Stimulated activated CD8-positive, alpha-beta memory T cell treated with anti-CD3 and anti-CD28 coated beads, Interleukin-7, amount 100 ng/mL, for 4 hours (primary cell): ENCODE results near the gene SPDYE3.
A peak's percentile ranks its signal among the peaks of the same experiment; 100 is the strongest.
"Not testable (repeated sequence)": the region's sequence is repeated elsewhere in the genome, so short reads cannot be mapped to it uniquely, and the experiment has no call there.

ENCODE experiments used
- DNase-seq, 2 donors: peaks; one replicate each; pipeline ENCODE4 v3.0.0-alpha.2; 2020; ENCODE audit warnings: low read depth in 2 of 2

The SPDYE3 gene

GRCh38 chr7:100287191-100287969 lies 20.1 kb upstream of the SPDYE3 start:
- not testable (repeated sequence) for DNase-seq

GRCh38 chr7:100288258-100288657 lies 19.2 kb upstream of the SPDYE3 start:
- not testable (repeated sequence) for DNase-seq

GRCh38 chr7:100292162-100292561 lies 15.3 kb upstream of the SPDYE3 start:
- not testable (repeated sequence) for DNase-seq

- DNase-seq: not testable (repeated sequence)
Observed at GRCh38 chr7:100295269-100295668, 12.2 kb upstream of the SPDYE3 start.

GRCh38 chr7:100297852-100298631 lies 9.5 kb upstream of the SPDYE3 start:
- not testable (repeated sequence) for DNase-seq

GRCh38 chr7:100298632-100298895 lies 8.9 kb upstream of the SPDYE3 start:
- not testable (repeated sequence) for DNase-seq

- DNase-seq: not testable (repeated sequence)
Observed at GRCh38 chr7:100304526-100304925, 3.0 kb upstream of the SPDYE3 start.

GRCh38 chr7:100318329-100318728 lies 10.8 kb downstream of the SPDYE3 start:
- not testable (repeated sequence) for DNase-seq

GRCh38 chr7:100321648-100322047 lies 14.1 kb downstream of the SPDYE3 start:
- not testable (repeated sequence) for DNase-seq

- not testable (repeated sequence) for DNase-seq
Observed at GRCh38 chr7:100324194-100324593, 16.7 kb downstream of the SPDYE3 start.

- not testable (repeated sequence) for DNase-seq
Observed at GRCh38 chr7:100325671-100326070, 18.2 kb downstream of the SPDYE3 start.

GRCh38 chr7:100326914-100327313 lies 19.4 kb downstream of the SPDYE3 start:
- DNase-seq: not testable (repeated sequence)

- DNase-seq: peak; percentile 74 to 79
Observed at GRCh38 chr7:100335566-100336466, 28.3 kb downstream of the SPDYE3 start.

- DNase-seq: not testable (repeated sequence)
Observed at GRCh38 chr7:100338083-100338696, 30.7 kb downstream of the SPDYE3 start.

- not testable (repeated sequence) for DNase-seq
Observed at GRCh38 chr7:100341286-100341685, 33.8 kb downstream of the SPDYE3 start.

GRCh38 chr7:100342765-100343164 lies 35.3 kb downstream of the SPDYE3 start:
- no peak for DNase-seq

- DNase-seq: not testable (repeated sequence)
Observed at GRCh38 chr7:100344124-100344559, 36.6 kb downstream of the SPDYE3 start.

GRCh38 chr7:100344560-100345287 lies 37.2 kb downstream of the SPDYE3 start:
- peak; percentile 70 to 88 for DNase-seq

- DNase-seq: peak; percentile 44 to 55
Observed at GRCh38 chr7:100345288-100345672, 37.8 kb downstream of the SPDYE3 start.

GRCh38 chr7:100346921-100347320 lies 39.4 kb downstream of the SPDYE3 start:
- DNase-seq: no peak

- no peak for DNase-seq
Observed at GRCh38 chr7:100348805-100349204, 41.3 kb downstream of the SPDYE3 start.
